Glutamatergic neuron (in vitro differentiated cells): ENCODE data around the gene CLIP3. TPM values are rescaled to one million over a fixed set of nuclear protein-coding genes. Genes with fewer than 3 reads are reported as not detected.

ENCODE experiments used
- DNase-seq: peaks from one replicate; pipeline ENCODE4 v3.0.0; 2022
- H3K27ac Mint-ChIP-seq: one replicate; pipeline ENCODE4 v1.8.0; 2020; ENCODE audit warnings: mild to moderate bottlenecking, mixed read lengths, inconsistent platforms; ENCODE audit not compliant: unreplicated experiment
- H3K27me3 Mint-ChIP-seq: one replicate; pipeline ENCODE4 v1.8.0; 2020; ENCODE audit warnings: mild to moderate bottlenecking, moderate library complexity, mixed read lengths, inconsistent platforms; ENCODE audit not compliant: unreplicated experiment
- H3K36me3 Mint-ChIP-seq: one replicate; pipeline ENCODE4 v1.8.0; 2020; ENCODE audit warnings: mild to moderate bottlenecking, mixed read lengths, inconsistent platforms; ENCODE audit not compliant: unreplicated experiment
- H3K4me1 Mint-ChIP-seq: one replicate; pipeline ENCODE4 v1.8.0; 2020; ENCODE audit warnings: mild to moderate bottlenecking, low read depth, mixed read lengths, inconsistent platforms; ENCODE audit not compliant: unreplicated experiment
- H3K4me3 Mint-ChIP-seq: one replicate; pipeline ENCODE4 v1.8.0; 2020; ENCODE audit warnings: mild to moderate bottlenecking, mixed read lengths, inconsistent platforms; ENCODE audit not compliant: unreplicated experiment
- H3K9me3 Mint-ChIP-seq: one replicate; pipeline ENCODE4 v1.8.0; 2020; ENCODE audit warnings: mild to moderate bottlenecking, moderate library complexity, mixed read lengths, inconsistent platforms; ENCODE audit not compliant: unreplicated experiment
- total RNA-seq: library from RNA; stranded (reverse); fragmentation: NEBNext Ultra II Directional; extraction: Animal tissue kit (Norgen Biotek cat#: 25700); gene quantifications from one replicate; pipeline ENCODE4 v1.2.1, GENCODE V29; 2021; ENCODE audit not compliant: unreplicated experiment
- TF ChIP-seq, protein P1 (sequence below): fragments of 200-600 bp; sonication (generic); IDR thresholded peaks from one replicate; pipeline ENCODE4 v1.5.0; 2021; ENCODE audit not compliant: partially characterized antibody, unreplicated experiment

The CLIP3 gene
- total RNA-seq, 1 donor from 2014 or later: 146 TPM

DNA sequence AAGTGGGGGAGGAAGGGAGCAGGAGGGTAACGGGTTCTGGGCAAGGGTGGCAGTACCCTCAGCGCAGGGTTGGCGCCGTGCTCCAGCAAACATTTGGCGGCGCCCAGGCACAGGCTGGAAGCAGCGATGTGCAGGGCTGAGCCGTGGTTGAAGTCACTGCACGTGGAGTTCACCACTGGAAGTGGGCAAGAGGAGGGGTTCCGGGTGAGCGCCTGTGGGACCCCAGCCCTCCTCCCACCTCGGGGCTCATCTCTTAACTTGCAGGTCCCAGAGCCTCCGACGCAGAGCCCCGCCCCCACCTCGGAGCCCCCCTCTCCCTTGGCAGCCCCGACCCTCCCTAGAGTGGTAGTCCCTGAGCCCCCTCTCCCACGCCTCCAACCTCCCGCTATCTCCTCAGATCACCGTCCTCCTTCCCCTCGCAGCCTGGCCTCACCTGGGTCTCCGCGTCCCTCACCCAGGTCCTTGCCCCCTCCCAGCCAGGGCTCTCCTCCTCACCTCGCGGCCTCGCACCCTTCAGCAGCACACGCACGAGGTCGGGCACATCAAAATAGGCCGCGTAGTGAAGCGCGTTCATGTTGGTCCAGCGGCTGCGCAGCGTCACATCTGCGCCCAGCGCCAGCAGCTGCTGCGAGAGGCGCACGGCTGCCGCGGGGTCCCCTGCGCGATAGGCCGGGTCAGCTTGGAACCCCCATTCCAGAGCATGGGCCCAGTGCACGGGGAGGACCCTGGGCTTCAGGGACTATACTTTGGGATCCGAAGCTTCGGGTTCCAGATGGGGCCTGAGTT is 6.4 kb downstream of the CLIP3 start:
- H3K27me3 Mint-ChIP-seq: peaks cover 13% of the 10 kb centered on the region
- H3K9me3 Mint-ChIP-seq: no peaks in the 10 kb centered on the region
- TF ChIP-seq, protein P1, sequence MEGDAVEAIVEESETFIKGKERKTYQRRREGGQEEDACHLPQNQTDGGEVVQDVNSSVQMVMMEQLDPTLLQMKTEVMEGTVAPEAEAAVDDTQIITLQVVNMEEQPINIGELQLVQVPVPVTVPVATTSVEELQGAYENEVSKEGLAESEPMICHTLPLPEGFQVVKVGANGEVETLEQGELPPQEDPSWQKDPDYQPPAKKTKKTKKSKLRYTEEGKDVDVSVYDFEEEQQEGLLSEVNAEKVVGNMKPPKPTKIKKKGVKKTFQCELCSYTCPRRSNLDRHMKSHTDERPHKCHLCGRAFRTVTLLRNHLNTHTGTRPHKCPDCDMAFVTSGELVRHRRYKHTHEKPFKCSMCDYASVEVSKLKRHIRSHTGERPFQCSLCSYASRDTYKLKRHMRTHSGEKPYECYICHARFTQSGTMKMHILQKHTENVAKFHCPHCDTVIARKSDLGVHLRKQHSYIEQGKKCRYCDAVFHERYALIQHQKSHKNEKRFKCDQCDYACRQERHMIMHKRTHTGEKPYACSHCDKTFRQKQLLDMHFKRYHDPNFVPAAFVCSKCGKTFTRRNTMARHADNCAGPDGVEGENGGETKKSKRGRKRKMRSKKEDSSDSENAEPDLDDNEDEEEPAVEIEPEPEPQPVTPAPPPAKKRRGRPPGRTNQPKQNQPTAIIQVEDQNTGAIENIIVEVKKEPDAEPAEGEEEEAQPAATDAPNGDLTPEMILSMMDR: no peak
- no peak for DNase-seq
- peaks cover 7% of the 10 kb centered on the region for H3K36me3 Mint-ChIP-seq
- peaks cover under 1% of the 10 kb centered on the region for H3K4me1 Mint-ChIP-seq
- H3K27ac Mint-ChIP-seq: no peak overlapping the region
- H3K4me3 Mint-ChIP-seq: no peak overlapping the region

DNA sequence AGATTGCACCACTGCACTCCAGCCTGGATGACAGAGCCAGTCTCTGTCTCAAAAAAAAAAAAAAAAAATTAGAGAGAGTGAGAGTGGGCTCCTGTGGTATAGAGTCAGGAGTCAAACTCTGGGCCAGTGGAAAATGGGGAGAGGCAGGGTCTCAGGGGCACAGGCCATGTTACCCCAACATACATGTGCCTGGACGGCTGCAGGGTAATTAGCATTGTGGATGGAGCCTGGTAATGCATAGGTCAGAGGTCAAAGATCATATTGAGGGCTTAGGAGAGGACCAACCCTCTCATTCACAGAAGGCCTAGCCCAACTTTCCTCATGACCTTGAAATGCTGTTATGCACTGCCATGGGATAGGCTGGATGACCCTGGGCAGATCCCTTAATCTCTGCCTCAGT is 7.1 kb downstream of the CLIP3 start:
- peaks cover 7% of the 10 kb centered on the region for H3K36me3 Mint-ChIP-seq
- no peak overlapping the region for H3K27ac Mint-ChIP-seq
- DNase-seq: no peak
- no peak overlapping the region for H3K4me3 Mint-ChIP-seq
- H3K9me3 Mint-ChIP-seq: no peaks in the 10 kb centered on the region
- H3K27me3 Mint-ChIP-seq: peaks cover 13% of the 10 kb centered on the region
- TF ChIP-seq, protein P1: no peak
- H3K4me1 Mint-ChIP-seq: no peaks in the 10 kb centered on the region

DNA sequence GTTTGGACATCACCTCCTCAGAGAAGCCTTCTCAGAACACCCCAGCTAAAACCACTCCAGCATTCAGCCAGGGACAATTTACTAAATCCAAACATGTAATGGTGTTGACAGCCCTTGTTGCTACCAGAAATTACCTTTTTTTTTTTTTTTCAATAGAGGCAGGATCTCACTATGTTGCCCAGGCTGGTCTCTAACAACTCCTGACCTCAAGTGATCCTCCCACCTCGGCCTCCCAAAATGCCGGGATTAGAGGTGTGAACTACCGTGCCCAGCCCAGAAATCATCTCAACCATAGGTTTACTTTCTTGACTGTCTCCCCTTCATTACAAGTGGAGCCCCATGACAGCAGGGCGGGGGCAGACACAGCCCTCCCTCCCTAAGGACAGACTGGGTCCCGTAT is 9.2 kb downstream of the CLIP3 start:
- peaks cover 7% of the 10 kb centered on the region for H3K36me3 Mint-ChIP-seq
- H3K27me3 Mint-ChIP-seq: peaks cover 8% of the 10 kb centered on the region
- no peak for DNase-seq
- TF ChIP-seq, protein P1: no peak
- H3K4me1 Mint-ChIP-seq: no peaks in the 10 kb centered on the region
- no peak overlapping the region for H3K27ac Mint-ChIP-seq
- no peak overlapping the region for H3K4me3 Mint-ChIP-seq
- H3K9me3 Mint-ChIP-seq: no peaks in the 10 kb centered on the region

DNA sequence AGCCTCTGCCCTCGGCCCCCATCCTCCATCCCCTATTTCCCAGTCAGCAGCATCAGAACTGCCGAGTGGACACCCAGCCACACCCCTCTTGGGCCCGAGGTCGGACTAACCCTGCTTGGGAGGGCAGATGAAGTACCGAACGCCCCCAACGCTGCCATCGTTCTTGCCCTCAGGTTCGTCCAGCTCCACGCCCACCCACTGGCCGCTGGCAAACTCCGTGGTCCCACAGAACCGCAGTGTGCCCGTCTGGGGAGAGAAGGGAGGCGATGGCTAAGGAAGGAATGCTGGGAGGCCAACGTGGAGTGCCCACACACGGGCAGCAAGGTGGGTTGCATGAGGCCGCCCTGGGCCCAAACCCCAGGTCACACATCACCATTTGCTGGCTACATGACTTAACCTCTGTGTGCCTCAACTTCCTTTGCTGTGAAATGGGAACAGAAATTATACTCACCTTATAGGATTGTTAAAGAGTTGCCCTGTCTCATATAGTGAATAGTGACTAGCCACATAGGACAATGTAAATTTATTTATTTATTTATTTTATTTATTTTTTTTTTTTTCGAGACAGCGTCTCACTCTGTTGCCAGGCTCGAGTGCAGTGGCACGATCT is 13.5 kb downstream of the CLIP3 start:
- Mint-ChIP-seq H3K4me3 (no peak overlapping the region), H3K36me3 (peaks cover 14% of the 10 kb centered on the region), H3K27me3 (peaks cover 10% of the 10 kb centered on the region), H3K4me1 (peaks cover 2% of the 10 kb centered on the region), H3K9me3 (peaks cover 1% of the 10 kb centered on the region), H3K27ac (no peak overlapping the region)
- no peak for DNase-seq
- TF ChIP-seq, protein P1: no peak
